K562 (cell line): ENCODE results near the gene MBD2. TPM values are rescaled to one million over a fixed set of nuclear protein-coding genes. Genes with fewer than 3 reads are reported as not detected.

Experiments
- ATAC-seq: fragments of 200-7000 bp; cut with Tn5 transposase; 3 replicates; pipeline ENCODE4 v1.9.1; 2020; ENCODE audit warnings: moderate library complexity
- BruUV-seq: library from RNA; stranded (reverse); fragments of 400-500 nt; replicated peaks from 2 replicates; lab custom pipeline; 2021; lab: Mats Ljungman, UMichigan
- CTCF ChIA-PET: fragments of 300-600 bp; formaldehyde crosslinking; extraction: SDS; loops from one replicate; lab custom pipeline; 2021; ENCODE audit warnings: low intra/inter-chr PET ratio; lab: Yijun Ruan, JAX
- POLR2A ChIA-PET: fragments of 300-600, 350-650 bp; sonication (Branson Sonifier 250); formaldehyde crosslinking; extraction: SDS; loops from one replicate; lab custom pipeline; 2021; ENCODE audit warnings: antibody characterized with exemption, inconsistent platforms; lab: Yijun Ruan, JAX
- DNase-seq, 4 experiments: peaks; one replicate each; pipeline versions ENCODE4 v3.0.0 to v3.0.0-alpha.2; 2011 to 2018; ENCODE audit warnings: low spot score in 3 of 4, mixed read lengths in 3 of 4; ENCODE audit errors: extremely low read depth in 1 of 4
- FAIRE-seq: peaks from 2 replicates; lab custom pipeline; 2011; peaks lifted over from hg19 to GRCh38; lab: Jason Lieb, UNC
- H2AFZ ChIP-seq: 2 replicates; pipeline ENCODE4 v1.6.0; 2011; ENCODE audit warnings: low read depth, low read length, control low read depth, inconsistent platforms
- H3K27ac ChIP-seq: fragments of 200-600 bp; 3 replicates; pipeline ENCODE4 v1.8.0; 2011; ENCODE audit warnings: low read depth, mild to moderate bottlenecking, control low read depth, inconsistent platforms, low read length, moderate library complexity, mixed read lengths; ENCODE audit errors: extremely low read depth
- H3K27me3 ChIP-seq, 2 experiments: fragments of 300-600 bp in 1 of 2; 2 replicates in 1 of 2; 3 replicates in 1 of 2; pipeline versions ENCODE4 v1.6.0 to v1.8.0; 2011; ENCODE audit warnings: inconsistent platforms in 2 of 2, low read length in 2 of 2, mild to moderate bottlenecking in 1 of 2, mixed read lengths in 1 of 2, moderate library complexity in 1 of 2; ENCODE audit not compliant: control insufficient read depth in 2 of 2, insufficient read depth in 2 of 2
- H3K36me3 ChIP-seq: fragments of 300-600 bp; 3 replicates; pipeline ENCODE4 v1.8.0; 2011; ENCODE audit warnings: mild to moderate bottlenecking, low read length, inconsistent platforms; ENCODE audit not compliant: control insufficient read depth, insufficient read depth
- H3K4me1 ChIP-seq, 2 experiments: fragments of 200-600 bp in 1 of 2; replicated peaks in 1 of 2; 2 replicates in 1 of 2; 3 replicates in 1 of 2; pipeline versions ENCODE4 v1.5.1 to v1.8.0; 2011; ENCODE audit warnings: inconsistent platforms in 2 of 2, low read length in 2 of 2, mild to moderate bottlenecking in 1 of 2, mixed read lengths in 1 of 2, moderate library complexity in 1 of 2; ENCODE audit not compliant: control insufficient read depth in 2 of 2, insufficient read depth in 2 of 2
- H3K4me2 ChIP-seq: 2 replicates; pipeline ENCODE4 v1.6.1; 2011; ENCODE audit warnings: low read length, control low read depth, inconsistent platforms, mixed read lengths; ENCODE audit not compliant: insufficient read depth
- H3K4me3 ChIP-seq: fragments of 200-600 bp; sonication (generic), shearing (Covaris generic); 2 replicates; pipeline ENCODE4 v1.5.1; 2016; ENCODE audit warnings: control low read depth, inconsistent platforms
- H3K79me2 ChIP-seq: fragments of 200-600 bp; 3 replicates; pipeline ENCODE4 v1.8.0; 2011; ENCODE audit warnings: low read length, inconsistent platforms; ENCODE audit not compliant: control insufficient read depth, insufficient read depth
- H3K9ac ChIP-seq, 2 experiments: 2 replicates each; pipeline versions ENCODE4 v1.6.0 to v1.6.1; 2011; ENCODE audit warnings: low read depth in 2 of 2, low read length in 2 of 2, control low read depth in 1 of 2, inconsistent platforms in 1 of 2, mild to moderate bottlenecking in 1 of 2, mixed read lengths in 1 of 2; ENCODE audit not compliant: insufficient read depth in 1 of 2
- H3K9me1 ChIP-seq: one replicate; pipeline ENCODE4 v1.6.0; 2011; ENCODE audit warnings: inconsistent platforms, mild to moderate bottlenecking, low read length, moderate library complexity; ENCODE audit not compliant: control insufficient read depth, insufficient read depth
- H3K9me3 ChIP-seq: replicated peaks from 2 replicates; pipeline ENCODE4 v1.5.1; 2011; ENCODE audit warnings: low read depth, low read length, inconsistent platforms; ENCODE audit not compliant: control insufficient read depth, insufficient read depth
- H4K20me1 ChIP-seq: replicated peaks from 2 replicates; pipeline ENCODE4 v1.6.1; 2011; ENCODE audit warnings: low read length, inconsistent platforms, mixed read lengths; ENCODE audit not compliant: control insufficient read depth, insufficient read depth
- IRF2 ChIP-seq: sonication (generic); formaldehyde crosslinking; IDR thresholded peaks from 2 replicates; pipeline ENCODE4 v1.8.1; 2022; ENCODE audit warnings: mild to moderate bottlenecking, missing genetic modification reagents
- POLR2AphosphoS5 ChIP-seq: IDR thresholded peaks from 2 replicates; pipeline ENCODE4 v1.6.1; 2011; ENCODE audit warnings: mild to moderate bottlenecking, low read depth, low read length, moderate library complexity; ENCODE audit not compliant: control insufficient read depth, insufficient read depth
- SLC30A9 ChIP-seq: fragments of 250-450 bp; sonication (Bioruptor Pico); IDR thresholded peaks from 2 replicates; pipeline ENCODE4 v1.8.0; 2022; ENCODE audit warnings: mild to moderate bottlenecking, moderate library complexity
- ZBTB7A ChIP-seq: IDR thresholded peaks from 2 replicates; pipeline ENCODE4 v1.6.1; 2011; ENCODE audit warnings: low read depth, mild to moderate bottlenecking, low read length, moderate library complexity, borderline replicate concordance; ENCODE audit not compliant: control insufficient read depth
- WGBS: fragments of 100-300 bp; shearing (Covaris generic); methylation state at CpG from one replicate; pipeline ENCODE4 v1.1.6; 2016; ENCODE audit warnings: low coverage, mixed read lengths; ENCODE audit not compliant: insufficient coverage; ENCODE audit errors: missing lambda C conversion rate; 5-methylcytosine and 5-hydroxymethylcytosine counted together
- in situ Hi-C: fragments of 300-500 bp; cut with MboI; formaldehyde crosslinking; loops from 4 replicates; pipeline ENCODE4 v1.15.0; 2018; ENCODE audit warnings: inconsistent platforms, mixed read lengths
- intact Hi-C: fragments of 100-400 bp; cut with micrococcal nuclease; formaldehyde crosslinking; loops from 2 replicates; pipeline ENCODE4 v1.14.2; 2022
- polyA plus RNA-seq, 8 experiments: library from polyadenylated mRNA; depleted of rRNA in 4 of 8; stranded (reverse) in 5 of 8; unstranded in 3 of 8; fragments of >200 nt; fragmentation: Nextera tagmentation in 2 of 8; fragmentation: Illumina TruSeq in 1 of 8; extraction: Ambion mirVana in 2 of 8; extraction: Trizol in 1 of 8; gene quantifications; 2 replicates each; pipeline versions ENCODE4 v1.2.1 to v1.2.3, GENCODE V29; 2011 to 2014; ENCODE audit warnings: inconsistent platforms in 1 of 8, missing spikeins in 1 of 8
- total RNA-seq, 7 experiments: library from RNA; depleted of rRNA in 6 of 7; stranded (reverse); fragments of >200 nt in 6 of 7; fragmentation: Illumina TruSeq in 2 of 7; extraction: Trizol in 2 of 7; gene quantifications; 2 replicates each; pipeline versions ENCODE4 v1.2.1 to v1.2.3, GENCODE V29; 2011 to 2021; ENCODE audit warnings: low replicate concordance in 1 of 7
- TF ChIP-seq, protein P1 (sequence below): sonication (generic); formaldehyde crosslinking; IDR thresholded peaks from 2 replicates; pipeline ENCODE4 v1.8.0; 2022; ENCODE audit warnings: mild to moderate bottlenecking, missing genetic modification reagents, borderline replicate concordance
- TF ChIP-seq, protein P2 (sequence below): fragments of 450-650 bp; IDR thresholded peaks from 2 replicates; pipeline ENCODE4 v1.6.1; 2018; ENCODE audit not compliant: partially characterized antibody

Gene MBD2
- total and polyA plus RNA-seq, 9 of the 15 experiments (the other 6 are each of a cell fraction or from before 2014, with no cell fraction given): 4.4 to 40.2 (median 13.9) TPM

DNA sequence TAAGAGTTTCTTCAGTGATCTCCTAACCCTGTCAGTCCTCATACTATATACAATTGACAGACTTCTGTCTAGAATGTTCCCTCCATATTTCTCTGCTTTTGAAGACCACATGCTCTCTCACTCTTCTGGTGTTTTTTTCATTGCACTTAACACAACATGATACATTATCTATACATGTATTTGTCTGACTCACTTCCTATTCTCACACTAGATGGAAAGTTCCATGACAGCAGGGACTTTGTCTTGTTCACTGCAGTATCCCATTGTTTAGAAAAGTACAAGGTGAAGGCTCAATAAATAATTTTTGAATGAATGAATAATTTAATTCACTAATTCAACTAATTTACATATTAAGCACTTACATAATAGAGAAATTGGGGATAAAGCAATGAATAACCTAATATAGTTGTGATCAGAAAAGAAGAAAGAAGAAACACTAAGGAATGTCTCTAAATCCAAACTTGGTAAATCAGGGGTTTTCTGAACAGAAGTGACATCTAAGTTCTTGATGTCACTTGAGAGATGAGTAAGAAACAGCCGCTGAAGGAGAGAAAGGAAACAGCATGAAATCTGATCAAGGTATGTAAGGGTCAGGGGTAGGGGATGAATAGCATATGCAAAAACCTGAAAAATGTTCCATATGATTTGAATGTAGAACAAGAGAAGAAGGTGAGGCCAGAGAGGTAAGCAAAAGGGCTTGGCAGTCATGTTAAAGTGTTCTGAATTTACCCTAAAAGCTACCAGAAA is 42.4 kb downstream of the MBD2 start (continued):
- TF ChIP-seq ZBTB7A: no peak
- TF ChIP-seq IRF2: no peak
- TF ChIP-seq SLC30A9 (CRISPR knock-in tag): no peak
- TF ChIP-seq, protein P1, sequence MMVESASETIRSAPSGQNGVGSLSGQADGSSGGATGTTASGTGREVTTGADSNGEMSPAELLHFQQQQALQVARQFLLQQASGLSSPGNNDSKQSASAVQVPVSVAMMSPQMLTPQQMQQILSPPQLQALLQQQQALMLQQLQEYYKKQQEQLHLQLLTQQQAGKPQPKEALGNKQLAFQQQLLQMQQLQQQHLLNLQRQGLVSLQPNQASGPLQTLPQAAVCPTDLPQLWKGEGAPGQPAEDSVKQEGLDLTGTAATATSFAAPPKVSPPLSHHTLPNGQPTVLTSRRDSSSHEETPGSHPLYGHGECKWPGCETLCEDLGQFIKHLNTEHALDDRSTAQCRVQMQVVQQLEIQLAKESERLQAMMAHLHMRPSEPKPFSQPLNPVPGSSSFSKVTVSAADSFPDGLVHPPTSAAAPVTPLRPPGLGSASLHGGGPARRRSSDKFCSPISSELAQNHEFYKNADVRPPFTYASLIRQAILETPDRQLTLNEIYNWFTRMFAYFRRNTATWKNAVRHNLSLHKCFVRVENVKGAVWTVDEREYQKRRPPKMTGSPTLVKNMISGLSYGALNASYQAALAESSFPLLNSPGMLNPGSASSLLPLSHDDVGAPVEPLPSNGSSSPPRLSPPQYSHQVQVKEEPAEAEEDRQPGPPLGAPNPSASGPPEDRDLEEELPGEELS: no peak

DNA sequence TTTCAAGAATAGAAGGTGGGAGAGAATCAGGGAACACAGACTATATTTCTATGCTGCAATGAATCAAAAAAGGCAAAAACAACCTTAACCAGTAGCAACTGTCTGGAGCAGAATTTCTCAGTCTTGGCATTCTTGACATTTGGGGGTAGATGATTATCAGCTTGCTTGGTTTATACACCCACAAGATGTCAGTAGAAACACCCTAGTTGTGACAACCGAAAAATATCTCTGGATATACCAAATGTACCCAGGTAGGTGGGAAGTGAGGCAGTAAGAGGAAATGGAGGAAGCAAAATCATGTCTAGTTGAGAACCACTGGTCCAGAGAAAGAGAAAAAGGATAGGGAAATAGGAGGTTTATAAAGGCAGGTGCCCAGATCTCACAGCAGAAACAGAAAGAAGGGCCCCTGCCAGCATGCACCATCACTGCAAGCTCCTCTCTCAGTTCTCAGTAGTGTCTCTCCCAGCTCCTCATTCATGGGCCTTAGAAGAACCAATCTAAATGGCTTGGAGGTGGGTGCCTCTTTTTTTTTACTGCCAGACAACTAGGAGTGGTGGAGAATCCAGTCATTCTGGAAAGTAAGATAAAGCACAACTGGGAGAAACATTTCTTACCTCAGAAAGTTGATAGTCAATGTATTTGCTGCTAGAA is 50.4 kb downstream of the MBD2 start:
- no peaks in the 10 kb centered on the region; a peak in 1 of 5 replicates for H3K4me1 ChIP-seq
- no peak overlapping the region for H2AFZ ChIP-seq
- intact Hi-C loops: no loop called here
- TF ChIP-seq, protein P2, sequence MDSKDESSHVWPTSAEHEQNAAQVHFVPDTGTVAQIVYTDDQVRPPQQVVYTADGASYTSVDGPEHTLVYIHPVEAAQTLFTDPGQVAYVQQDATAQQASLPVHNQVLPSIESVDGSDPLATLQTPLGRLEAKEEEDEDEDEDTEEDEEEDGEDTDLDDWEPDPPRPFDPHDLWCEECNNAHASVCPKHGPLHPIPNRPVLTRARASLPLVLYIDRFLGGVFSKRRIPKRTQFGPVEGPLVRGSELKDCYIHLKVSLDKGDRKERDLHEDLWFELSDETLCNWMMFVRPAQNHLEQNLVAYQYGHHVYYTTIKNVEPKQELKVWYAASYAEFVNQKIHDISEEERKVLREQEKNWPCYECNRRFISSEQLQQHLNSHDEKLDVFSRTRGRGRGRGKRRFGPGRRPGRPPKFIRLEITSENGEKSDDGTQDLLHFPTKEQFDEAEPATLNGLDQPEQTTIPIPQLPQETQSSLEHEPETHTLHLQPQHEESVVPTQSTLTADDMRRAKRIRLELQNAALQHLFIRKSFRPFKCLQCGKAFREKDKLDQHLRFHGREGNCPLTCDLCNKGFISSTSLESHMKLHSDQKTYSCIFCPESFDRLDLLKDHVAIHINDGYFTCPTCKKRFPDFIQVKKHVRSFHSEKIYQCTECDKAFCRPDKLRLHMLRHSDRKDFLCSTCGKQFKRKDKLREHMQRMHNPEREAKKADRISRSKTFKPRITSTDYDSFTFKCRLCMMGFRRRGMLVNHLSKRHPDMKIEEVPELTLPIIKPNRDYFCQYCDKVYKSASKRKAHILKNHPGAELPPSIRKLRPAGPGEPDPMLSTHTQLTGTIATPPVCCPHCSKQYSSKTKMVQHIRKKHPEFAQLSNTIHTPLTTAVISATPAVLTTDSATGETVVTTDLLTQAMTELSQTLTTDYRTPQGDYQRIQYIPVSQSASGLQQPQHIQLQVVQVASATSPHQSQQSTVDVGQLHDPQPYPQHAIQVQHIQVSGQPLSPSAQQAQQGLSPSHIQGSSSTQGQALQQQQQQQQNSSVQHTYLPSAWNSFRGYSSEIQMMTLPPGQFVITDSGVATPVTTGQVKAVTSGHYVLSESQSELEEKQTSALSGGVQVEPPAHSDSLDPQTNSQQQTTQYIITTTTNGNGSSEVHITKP: peak; percentile 17
- no peak for TF ChIP-seq POLR2AphosphoS5
- TF ChIP-seq, all 486 proteins: peak for 1
- Histone ChIP-seq H3K9me3 (no peaks in the 10 kb centered on the region), H4K20me1 (no peaks in the 10 kb centered on the region), H3K36me3 (no peaks in the 10 kb centered on the region), H3K9ac (no peak overlapping the region), H3K27ac (no peak overlapping the region), H3K4me3 (no peak overlapping the region), H3K27me3 (no peaks in the 10 kb centered on the region), H3K9me1 (no peaks in the 10 kb centered on the region), H3K79me2 (no peaks in the 10 kb centered on the region), H3K4me2 (no peak overlapping the region)
- POLR2A ChIA-PET: no interaction called here
- no peak for FAIRE-seq
- 22% methylated on average over 1 of the region's 1 CpG for WGBS
- DNase-seq: no peak
- in situ Hi-C loops: no loop called here
- ATAC-seq: no peak
- CTCF ChIA-PET: no interaction called here
- no TSS peak for BruUV-seq
